GM12801 (cell line): ENCODE results near the gene KLHDC2.

ENCODE experiments used
- TF ChIP-seq, protein P1 (sequence below): IDR thresholded peaks from one replicate; pipeline ENCODE4 v1.5.1; 2011; ENCODE audit warnings: control low read depth; ENCODE audit not compliant: insufficient read length; ENCODE audit errors: extremely low read depth

Gene KLHDC2

DNA sequence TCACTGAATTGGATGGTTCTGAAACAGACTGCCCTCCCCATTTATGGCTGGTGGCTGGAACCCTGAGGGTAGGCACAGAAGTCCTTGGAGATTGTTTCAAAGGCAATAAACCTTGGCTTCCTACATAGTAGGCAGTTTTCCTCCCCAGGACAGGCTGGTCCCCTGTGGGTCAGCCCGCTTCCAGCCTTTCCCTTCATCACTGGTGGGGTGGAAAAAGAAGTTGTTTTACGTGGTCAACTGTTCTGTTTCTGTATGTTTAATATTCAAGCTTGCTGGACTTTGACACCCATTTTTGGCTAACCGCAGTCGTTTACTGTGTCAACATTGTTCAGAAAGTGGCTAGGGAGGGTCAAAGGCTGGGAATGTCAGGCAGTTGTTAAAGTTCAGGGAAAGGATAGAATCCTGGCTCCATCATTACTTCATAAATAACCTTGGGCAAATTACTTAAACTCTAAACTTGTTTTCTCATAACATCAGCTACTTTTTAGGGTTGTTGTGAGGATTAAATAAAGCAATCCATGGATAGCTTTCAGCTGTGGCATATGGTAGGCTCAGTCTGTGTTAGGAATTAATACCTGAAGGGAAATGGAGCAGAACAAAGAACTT lies 2.4 kb downstream of the KLHDC2 start:
- TF ChIP-seq, protein P1, sequence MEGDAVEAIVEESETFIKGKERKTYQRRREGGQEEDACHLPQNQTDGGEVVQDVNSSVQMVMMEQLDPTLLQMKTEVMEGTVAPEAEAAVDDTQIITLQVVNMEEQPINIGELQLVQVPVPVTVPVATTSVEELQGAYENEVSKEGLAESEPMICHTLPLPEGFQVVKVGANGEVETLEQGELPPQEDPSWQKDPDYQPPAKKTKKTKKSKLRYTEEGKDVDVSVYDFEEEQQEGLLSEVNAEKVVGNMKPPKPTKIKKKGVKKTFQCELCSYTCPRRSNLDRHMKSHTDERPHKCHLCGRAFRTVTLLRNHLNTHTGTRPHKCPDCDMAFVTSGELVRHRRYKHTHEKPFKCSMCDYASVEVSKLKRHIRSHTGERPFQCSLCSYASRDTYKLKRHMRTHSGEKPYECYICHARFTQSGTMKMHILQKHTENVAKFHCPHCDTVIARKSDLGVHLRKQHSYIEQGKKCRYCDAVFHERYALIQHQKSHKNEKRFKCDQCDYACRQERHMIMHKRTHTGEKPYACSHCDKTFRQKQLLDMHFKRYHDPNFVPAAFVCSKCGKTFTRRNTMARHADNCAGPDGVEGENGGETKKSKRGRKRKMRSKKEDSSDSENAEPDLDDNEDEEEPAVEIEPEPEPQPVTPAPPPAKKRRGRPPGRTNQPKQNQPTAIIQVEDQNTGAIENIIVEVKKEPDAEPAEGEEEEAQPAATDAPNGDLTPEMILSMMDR, result no peak

DNA sequence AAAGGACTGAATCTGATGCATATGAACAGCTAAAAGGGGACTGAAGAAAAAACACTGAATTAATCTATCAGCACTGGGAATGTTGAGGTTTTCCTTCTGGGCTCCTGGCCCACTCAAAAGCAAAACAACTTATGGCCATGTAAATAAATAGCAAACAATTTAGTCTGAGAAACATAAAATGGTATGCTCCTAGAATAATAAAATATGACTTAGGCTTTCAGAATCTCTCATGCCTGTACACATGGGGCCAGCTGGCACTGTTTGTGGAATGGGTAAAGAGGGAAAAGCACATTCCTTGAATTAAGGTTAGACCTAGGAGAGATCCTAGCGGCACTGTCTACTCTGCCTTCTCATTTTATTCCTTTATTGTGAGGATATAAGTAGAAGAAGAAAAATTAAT lies 6.2 kb downstream of the KLHDC2 start:
- TF ChIP-seq, protein P1, result no peak

GRCh38 chr14:49778421-49778820 lies 10.5 kb downstream of the KLHDC2 start:
- TF ChIP-seq, protein P1, result no peak

DNA sequence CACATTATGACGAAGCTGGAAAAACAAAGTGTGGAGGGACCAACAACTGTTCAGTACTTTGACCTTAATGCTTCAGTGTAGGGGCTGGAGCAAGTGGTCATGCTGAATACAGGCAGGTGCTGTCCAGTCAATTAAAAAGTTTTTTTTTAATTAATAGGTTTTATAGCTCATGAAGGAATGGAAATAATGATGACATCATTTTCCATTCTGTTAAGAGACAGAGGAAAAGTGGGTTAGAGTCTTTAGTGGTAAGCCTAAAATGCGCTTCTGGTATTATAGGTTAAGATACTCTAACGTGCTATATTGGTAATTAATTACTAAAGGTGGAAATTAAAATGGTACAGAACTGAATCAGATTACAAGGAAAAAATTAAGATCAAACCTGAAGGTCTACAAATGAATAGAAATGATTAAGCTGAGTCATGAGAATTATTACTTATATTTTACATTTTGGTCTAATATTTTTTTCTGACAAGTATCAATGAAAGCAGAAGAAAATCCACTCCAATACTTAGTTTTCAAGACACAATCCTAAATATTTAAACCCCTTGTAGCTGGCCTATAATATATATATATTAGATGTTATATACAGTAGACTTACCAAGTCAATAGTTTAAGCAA lies 15.6 kb downstream of the KLHDC2 start:
- TF ChIP-seq, protein P1, result no peak

DNA sequence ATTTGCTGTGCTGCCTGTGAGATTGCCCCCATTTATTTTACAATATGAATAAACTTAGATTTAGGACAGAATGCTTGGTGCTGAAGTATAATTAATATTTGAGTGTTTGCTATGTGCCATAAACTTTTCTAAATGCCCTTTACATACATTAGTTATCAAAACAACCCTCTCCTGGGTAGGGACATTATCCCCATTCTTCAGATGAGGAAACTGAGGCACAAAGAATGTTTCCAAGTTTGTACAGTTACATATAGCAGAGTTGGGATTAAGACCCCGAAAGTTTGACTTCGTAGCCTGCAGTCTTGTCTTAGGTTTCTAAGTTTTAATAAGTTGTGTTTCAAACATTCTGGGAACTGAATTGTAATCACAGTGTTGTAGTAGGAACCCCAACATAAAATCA lies 18.4 kb downstream of the KLHDC2 start:
- TF ChIP-seq, protein P1, result no peak

DNA sequence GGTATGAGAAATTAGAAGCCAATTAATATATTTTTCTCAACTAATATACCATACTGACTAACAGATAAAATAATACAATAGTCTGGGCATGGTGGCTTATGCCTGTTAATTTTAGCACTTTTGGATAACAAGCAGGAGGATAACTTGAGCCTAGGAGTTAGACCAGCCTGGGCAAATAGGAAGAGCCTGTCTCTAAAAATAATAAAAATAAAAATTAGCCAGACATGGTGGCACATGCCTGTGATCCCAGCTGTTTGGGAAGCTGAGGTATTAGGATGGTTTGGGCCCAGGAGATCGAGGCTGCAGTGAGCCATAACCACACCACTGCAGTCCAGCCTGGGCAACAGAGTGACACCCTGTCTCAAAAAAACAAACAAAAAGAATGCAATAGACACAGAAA lies 24.7 kb downstream of the KLHDC2 start:
- TF ChIP-seq, protein P1, result no peak

- TF ChIP-seq, protein P1, result no peak
These were observed 28.1 kb downstream of the KLHDC2 start for GRCh38 chr14:49796025-49796424.
